Measurements from ENCODE around the gene PDZD7. TPM values are rescaled to one million over a fixed set of nuclear protein-coding genes. Genes with fewer than 3 reads are reported as not detected.
A peak's percentile ranks its signal among the peaks of the same experiment; 100 is the strongest.

The PDZD7 gene
- total RNA-seq, 1 donor from 2014 or later: 0.48 TPM

DNA sequence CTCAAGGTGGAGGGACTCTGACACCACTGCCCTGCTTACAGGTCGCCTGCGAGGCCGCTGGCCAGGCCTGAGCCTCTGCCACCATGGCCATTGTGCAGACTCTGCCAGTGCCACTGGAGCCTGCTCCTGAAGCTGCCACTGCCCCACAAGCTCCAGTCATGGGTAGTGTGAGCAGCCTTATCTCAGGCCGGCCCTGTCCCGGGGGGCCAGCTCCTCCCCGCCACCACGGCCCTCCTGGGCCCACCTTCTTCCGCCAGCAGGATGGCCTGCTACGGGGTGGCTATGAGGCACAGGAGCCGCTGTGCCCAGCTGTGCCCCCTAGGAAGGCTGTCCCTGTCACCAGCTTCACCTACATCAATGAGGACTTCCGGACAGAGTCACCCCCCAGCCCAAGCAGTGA lies 28.5 kb downstream of the PDZD7 start:
- no peak for DNase-seq (ENCODE audit: low spot score)

DNA sequence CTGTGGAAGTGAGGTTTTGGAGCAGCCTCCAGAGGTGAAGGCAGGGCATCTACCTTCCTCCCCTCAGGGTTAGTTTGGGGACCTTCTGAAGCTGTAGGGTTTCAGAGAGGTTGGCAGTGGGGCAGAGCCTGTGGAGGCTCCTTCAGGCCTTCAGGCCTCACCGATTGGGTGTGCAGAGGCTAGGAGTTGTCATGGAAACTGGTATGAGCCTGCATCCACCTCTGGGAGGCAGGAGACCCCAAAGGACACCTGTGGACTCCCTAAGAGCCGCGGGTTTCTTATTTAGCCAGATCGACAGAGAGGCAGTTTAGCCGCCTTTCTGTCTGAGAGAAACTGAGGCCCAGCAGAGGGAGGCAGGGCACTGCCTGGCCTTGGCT lies 29.3 kb downstream of the PDZD7 start:
- DNase-seq (ENCODE audit: low spot score): no peak

DNA sequence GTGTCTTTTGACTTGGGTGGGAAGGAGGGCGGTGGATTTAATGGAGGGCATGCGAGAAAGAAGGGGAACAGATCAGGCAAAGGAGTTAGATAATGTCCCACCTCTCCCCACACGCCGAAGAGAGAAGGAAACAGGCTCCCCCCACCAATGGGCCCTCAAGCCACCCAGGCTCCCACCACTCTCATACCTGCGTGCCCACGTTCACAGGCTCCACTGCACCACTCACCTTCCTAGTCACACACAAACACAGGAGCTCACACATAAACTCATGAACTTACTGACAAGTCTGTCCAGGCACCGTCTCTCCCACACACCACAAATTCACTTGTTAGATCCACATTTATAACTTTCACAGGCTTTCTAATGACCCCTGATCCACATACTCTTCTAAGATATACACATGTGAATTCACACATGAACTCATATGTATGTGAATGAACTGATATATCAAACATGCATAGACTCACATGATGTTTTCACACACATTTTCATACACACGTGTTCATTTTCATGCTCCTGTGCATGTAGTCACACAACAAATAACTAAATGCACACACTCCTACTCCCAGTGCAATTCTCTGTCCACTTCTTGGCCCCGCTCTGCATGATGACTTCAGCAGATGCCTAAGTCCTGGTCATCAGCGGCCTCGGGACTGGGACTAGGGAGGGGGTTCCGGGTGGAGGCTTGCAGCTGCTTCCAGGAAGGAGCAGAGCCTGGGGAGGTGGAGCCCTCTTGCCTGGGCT lies 29.8 kb downstream of the PDZD7 start:
- peak; percentile 92 for DNase-seq (ENCODE audit: low spot score)

DNA sequence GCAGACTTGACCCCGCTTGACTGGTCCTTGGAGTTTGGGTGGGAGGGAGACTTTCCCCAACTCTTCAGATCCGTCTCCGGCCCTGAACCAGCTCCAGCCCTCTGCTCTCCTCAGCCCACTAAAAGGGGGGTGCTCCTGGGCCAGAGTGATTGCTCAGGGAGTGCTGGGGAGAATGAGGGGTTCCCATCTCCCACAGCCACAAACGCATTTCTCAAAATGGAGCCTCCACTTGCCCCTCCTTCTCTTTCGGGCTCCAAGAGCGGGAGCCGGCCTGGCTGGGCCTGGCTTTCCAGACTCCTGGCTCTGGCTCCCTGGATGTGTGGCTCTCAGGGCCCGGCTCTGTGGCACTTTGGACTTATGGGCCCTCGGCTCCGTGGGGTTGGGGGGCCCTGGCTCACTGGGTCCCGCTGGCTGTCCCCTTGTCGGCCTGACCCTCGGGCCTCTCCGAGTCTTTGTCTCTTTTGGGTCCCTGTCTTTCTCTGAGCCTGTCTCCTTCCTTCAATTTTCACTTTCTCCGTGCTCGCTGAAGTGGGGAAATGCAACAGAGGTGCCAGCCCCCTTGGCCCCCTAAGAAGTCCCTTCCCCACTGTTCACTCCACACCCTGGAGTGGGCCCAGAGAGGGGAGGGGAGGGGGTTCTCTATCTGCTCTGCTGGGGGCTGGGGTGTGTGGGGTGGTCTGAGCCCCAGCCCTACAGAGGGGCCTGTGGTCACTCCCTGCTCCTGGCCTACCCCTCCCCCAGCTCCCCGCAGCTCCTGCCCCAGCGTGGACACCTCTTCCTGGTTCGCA lies 30.6 kb downstream of the PDZD7 start:
- DNase-seq (ENCODE audit: low spot score): peak; percentile 52

DNA sequence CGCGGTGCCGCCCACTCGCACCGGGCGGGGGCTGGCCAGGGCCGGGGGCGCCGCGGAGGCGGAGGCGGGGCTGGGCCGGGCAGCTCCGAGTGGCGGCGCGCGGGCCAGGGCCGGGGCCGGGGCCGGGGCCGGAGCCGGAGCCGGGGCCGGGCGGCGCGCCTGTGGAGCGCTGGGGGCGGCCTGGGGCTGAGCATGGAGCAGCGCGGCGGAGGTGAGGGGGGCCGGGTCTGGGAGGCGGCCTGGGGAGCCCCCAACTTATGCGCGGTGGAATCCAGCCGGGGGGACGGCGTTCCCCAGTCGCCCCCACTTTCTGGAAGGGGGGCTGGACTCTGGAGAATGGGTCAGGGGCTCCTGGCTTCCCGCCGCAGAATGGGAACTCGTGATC lies 31.2 kb downstream of the PDZD7 start, which contains the start of gene LZTS2:
LZTS2 (plus strand) TSS at position 67 of the 385 bp plus-strand sequence. CDS start 2,731 bp downstream, outside the sequence.
- DNase-seq (ENCODE audit: low spot score): no peak

DNA sequence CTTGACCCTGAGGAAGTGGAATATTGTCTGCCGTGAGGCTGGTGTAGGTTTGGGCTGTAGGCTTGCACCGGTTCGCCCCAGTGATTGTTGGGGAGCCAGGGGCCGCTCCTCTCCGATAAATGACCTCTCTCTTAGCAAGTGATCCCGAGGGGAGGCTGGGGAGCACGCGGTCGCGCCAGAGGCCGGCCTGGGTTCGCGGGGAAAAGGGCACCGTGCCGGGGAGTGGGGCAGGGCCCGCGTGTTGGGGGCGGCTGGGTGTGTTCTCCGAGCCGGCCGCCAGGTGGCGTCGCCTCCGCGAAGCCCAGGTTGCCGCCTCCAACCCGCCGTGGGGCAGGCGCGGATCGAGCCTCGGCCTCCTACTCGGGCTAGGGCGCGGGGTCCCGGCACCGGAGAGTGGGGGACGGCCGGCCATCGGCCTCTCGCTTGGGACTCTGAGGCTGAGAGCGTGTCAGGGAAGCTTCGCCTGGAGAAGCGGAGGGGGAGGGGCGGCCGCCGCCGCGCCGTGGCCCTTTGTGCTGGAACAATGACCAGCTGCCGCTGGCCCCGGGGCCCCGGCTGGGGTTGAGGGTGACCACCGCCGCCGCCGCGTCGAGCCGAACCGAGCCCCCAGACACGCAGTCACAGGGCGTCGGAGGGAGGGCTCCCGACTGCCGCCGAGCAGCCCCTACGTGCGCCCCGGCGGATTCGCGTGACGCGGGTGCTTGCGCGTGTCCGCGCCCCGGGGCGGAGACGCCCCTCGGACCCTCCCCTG lies 31.8 kb downstream of the PDZD7 start:
- DNase-seq (ENCODE audit: low spot score): peak; percentile 89

DNA sequence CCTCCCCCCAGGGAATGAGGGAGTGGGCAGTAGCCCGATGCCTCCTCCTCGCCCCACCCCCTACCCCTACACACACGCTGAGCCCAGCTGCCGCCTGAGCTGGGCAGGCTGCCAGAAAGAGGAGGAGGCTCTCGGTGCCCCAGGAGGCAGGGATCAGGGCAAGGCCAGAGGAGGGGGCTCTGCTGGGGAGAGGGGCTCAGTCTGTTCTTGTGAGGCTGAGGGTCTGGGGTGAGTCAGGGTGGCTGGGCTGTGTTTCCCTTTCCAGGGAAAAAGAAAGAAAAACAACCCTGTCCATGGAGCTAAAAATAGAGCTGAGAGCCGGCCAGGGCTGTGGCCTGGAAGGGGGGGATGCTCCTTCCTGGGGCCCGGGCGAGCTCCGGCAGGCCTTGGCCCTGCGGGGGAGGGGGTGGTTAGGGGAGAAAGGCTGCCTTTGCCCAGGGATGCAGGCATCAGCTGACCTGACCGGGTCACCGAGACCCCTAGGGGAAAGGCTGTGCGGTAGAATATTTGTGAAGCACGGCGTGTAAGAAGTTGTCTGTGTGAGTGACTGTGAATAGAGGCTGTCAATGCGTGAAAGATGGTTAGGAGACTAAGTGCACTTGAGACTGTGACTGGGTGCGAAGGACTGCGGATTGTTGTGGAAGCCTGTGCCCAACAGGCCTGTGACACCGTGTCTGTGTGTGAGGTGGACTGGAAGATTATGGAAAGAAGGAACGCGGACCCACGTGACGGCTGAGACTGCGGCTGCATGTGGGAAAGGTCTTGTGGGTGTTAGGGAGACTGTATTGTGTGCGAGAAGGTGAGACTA lies 32.5 kb downstream of the PDZD7 start:
- peak; percentile 95 for DNase-seq (ENCODE audit: low spot score)

DNA sequence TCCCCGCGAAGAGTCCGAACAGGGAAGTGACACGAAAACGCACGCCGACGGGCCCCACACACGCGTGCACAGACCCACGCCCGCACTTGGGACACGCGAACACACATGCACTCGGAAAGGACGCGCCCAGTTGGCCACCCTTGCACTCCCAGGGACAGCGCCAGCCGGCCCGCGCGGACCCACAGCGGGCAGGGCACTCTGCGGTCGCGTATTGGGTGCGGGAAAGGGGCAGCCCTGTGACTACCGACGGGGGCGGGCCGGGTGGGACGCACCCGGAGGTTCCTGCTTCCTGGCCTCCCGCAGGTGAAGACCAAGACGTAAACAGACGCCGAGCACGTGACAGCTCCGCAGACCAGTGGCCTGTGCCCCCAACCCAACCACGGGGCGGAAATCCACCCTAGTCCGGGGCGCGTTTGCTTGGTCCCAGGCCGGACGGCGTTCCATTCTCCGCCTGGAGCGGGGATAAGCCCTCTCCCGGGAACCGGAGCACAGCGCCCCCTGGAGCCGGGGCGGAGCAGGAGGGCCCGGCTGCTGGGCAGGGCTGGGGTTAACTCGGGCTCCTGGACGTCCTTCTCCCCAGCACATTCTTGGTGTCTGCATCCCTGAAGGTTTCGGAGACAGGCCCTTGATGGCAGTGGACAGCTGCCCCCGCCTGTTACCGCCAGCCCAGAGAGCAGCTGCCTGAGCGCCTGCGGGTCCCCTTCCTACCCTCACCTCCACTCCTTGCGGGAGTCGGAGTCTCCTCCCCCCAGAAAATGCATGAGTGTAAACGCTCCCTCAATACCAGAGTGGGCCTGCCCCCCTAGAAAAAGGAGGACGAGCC lies 33.4 kb downstream of the PDZD7 start:
- DNase-seq (ENCODE audit: low spot score): peak; percentile 66

DNA sequence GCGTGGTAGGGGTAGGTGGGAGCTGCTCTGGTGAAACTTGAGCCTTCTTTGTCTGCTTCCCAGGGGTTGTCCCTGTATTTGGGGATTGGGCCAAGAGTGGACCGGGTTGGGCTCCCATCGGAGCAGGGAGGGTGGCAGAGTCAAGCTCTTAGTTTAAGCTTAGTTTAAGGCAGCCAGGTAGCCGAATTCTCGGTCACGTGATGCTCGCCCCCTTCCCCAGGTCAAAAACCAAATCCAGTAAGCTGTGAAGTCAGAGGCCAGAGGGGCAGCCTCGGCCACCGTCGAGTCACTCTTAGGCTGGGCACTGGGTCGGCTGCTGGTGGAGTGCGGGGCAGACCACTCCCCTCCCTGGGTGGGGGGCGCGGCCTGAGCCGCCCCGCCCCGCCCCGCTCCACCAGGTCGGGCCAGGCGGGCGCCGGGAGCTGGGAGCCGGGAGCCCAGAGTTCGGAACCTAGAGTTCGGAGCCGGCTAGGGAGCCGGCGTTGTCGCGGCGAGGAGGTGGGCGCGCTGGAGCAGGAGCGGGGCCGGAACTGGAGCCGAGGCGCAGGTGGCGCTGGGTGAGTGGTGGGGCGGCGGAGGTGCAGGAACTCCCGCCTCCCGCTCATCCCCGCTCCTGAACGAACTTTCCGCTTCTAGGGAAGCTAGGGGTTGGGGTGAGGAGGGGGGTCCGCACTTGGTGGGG lies 34.1 kb downstream of the PDZD7 start:
- no peak for DNase-seq (ENCODE audit: low spot score)

DNA sequence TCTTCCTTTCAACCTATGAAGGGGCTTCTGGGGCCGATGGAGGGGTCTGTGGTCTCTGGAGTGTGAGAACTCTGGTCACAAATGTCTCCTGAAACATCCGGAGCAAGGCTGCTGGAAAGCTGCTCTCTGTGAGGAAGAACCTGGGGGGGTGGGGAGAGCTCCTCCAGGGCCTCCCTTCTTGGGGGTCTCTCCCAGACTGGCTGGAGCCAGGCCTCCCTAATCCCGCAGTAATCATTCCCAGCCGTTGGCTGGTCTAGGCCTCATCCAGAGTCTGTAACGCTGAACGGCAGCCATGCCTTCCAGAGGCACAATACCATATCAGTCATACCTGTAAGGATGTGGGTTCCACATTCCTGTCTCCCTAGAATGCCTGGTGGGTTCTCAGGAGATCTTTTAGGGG lies 35.7 kb downstream of the PDZD7 start:
- peak; percentile 39 for DNase-seq (ENCODE audit: low spot score)

DNA sequence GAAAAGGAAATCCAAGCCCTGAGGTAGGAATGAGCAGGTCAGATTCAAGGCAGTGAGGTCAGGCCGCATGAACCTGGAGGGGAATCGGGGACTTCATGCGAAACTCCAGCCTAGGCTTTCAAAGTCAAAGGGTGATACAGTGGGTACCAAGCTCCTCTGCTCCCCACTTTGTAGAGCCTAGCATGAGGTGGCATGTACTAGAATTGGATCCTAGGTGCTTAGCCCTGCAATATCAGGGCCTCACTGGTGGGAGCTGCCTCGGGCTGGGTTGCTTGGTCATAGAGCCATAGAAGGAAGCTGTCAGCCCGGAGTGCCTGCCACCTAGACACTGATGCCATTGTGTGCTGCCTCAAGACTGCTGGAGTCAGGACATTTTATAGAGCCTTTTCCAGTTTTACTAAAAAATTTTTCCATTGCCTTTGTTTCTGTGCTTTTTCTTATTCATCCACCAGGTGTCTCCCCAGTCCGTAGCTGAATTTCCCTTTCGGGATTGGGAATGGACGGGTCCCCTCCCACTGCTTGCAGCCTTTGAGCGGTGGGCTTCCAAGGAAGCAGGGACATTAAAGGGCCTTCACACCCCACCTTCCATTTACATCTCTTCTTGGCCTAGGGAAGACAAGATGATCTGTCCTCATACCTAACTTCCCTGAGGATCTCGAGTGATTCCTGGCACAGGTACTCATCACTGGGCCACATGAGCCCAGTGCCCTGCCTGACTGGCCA lies 36.8 kb downstream of the PDZD7 start:
- peak; percentile 62 for DNase-seq (ENCODE audit: low spot score)

DNA sequence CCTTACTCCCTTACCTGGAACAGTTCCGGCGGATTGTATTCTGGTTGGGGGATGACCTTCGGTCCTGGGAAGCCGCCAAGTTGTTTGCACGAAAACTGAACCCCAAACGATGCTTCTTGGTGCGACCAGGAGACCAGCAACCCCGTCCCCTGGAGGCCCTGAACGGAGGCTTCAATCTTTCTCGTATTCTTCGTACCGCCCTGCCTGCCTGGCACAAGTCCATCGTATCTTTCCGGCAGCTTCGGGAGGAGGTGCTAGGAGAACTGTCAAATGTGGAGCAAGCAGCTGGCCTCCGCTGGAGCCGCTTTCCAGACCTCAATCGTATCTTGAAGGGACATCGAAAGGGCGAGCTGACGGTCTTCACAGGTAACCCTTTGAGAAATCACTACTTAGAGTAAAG lies 41.8 kb downstream of the PDZD7 start:
- DNase-seq (ENCODE audit: low spot score): no peak

DNA sequence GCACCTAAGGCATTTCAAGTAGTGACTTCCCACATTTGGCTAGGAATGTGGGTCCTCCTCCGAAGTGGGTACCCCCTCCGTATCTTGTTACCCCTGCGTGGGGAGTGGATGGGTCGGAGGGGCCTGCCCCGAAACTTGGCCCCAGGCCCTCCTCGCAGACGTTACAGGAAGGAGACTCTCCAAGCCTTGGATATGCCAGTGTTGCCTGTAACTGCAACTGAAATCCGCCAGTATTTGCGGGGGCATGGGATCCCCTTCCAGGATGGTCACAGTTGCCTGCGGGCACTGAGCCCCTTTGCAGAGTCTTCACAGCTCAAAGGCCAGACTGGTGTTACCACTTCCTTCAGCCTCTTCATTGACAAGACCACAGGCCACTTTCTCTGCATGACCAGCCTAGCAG lies 42.8 kb downstream of the PDZD7 start:
- DNase-seq (ENCODE audit: low spot score): no peak

DNA sequence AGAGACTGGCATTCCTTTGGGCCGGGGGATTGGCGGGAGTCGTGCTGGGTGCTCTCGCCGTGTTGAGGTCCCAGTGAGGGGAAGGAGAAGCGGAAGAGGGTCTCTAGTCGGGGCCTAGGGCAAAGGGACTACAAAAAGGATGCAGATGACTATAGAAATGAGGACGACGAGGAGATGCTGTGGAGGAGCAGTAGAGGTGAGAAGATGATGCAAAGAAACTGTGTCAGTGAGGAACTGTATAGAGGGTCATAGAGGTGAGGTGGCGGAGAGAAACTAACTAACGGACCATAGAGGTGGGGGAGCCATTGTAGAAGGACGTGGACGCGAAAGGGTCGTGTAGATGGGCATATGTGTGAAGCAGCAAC lies 43.3 kb downstream of the PDZD7 start:
- no peak for DNase-seq (ENCODE audit: low spot score)

DNA sequence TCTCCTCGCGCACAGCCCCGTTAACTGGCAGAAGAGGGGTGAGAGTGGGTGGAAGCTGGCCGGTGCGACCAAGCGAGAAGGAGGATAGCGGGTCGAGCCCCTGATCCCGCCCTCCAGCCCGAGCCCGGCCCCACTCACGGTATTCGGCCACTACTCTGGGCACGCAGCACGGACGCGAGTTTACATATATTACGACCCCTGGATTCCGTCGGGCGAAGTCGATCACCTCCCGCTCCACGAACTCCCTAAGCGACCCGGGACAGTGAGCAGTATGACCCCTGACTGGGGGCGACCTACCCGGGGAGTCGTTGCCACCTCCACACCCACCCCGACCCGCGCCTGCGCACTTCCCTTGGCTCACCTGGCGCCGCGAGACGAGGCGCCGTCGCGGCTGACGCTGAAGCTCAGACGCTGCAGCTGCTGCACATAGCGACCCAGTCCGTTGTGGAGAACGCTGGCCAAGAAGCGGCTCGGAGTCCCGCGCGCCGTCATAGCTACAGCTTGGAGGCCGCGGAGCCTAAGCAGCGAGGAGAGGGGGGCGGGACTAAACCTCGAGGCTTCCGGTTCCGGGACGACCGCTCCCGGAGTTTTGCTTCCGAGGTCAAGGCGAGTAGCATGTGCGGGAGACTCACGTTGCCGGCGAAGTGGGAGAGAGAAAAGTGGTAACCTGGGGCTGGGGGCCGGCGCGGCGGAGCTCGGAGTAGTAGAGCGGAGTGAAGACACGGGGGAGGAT lies 43.8 kb downstream of the PDZD7 start, which contains the start of the genes MRPL43 and TWNK:
MRPL43 (minus strand) TSS at position 546 of the 733 bp plus-strand sequence; CDS start at position 492, 54 bp downstream.
TWNK (plus strand) TSS at position 592 of the 733 bp plus-strand sequence. CDS start 668 bp downstream, outside the sequence.
- peak; percentile 88 for DNase-seq (ENCODE audit: low spot score)

DNA sequence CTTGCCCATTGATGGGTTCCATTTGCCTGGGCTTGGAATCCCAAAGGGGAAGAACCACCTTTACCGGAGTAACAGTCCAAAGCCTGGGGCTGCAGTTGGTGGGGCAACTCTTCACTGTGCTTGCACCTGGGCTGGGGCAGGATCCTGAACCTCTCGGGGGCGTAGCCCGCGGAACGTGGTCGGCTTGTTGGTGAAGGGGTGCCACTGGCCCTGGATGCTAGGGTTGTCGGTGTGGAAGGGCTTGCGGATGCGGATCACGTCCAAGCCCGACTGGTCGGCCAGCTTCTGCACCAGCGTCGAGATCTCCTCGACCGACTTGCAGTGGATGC lies 44.3 kb downstream of the PDZD7 start:
- no peak for DNase-seq (ENCODE audit: low spot score)

DNA sequence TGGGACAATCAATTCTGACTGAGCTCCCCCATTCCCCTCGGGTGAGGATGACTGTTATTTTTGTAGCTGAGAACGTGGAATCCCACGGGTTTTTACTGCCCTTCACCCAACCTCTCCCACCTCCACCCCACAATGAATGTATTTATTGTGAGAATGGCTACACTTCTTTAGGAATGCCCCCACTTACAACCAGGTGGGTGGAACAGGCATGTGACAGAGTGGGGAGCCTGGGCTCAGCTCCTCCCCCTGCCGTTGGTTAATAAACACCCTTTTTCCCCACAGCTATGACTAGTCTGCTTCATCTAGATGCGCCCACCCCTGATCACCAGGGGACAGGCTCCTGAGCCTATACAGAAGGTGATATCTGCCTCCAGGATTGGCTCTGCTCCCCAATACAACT lies 45.6 kb downstream of the PDZD7 start:
- no peak for DNase-seq (ENCODE audit: low spot score)

DNA sequence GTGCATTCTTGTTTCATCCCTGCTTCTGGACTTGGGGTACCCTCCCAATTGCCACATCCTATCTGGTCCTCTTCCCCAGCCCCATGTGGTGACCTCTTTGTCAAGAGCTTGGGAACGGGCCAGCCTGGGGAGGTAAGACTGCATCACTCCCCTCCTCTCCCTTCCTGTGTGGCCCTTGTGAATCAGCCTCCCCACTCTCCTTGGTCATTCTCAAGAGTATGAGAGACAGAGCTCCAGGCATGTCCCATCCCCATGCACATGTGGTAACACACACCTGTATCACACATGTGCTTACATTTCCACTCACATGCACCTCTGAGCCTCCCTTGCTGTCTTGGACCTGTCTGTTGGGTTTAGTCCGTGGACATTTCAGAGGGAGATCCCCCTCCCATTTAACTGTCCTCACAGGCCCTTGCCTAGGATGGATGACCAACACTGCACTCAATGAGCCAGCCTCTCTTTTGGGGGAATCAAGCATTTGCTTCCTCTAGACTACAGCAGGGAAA lies 46.2 kb downstream of the PDZD7 start:
- no peak for DNase-seq (ENCODE audit: low spot score)
